ENCODE measurements around the gene USP54. TPM values are rescaled to one million over a fixed set of nuclear protein-coding genes. Genes with fewer than 3 reads are reported as not detected.

The USP54 gene
- polyA plus RNA-seq, 1 of the 3 experiments (the other 2 are of a cell fraction), result 6.5 TPM

GRCh38 chr10:73503037-73503436 is 88.1 kb downstream of the USP54 start:
- peaks cover 22% of the 10 kb centered on the region for H3F3A ChIP-seq (replicated peaks; ENCODE audit: insufficient read depth)
- CTCF ChIA-PET, result interaction anchor here (0.8 kb wide), 1 partner anchor 87 kb away, joined by 3 read pairs; no protein-coding TSS in a partner anchor
- DNase-seq, result no peak
- H3K9me2 ChIP-seq, result no peaks in the 10 kb centered on the region
- no peak overlapping the region for H3K4me2 ChIP-seq
- no peak overlapping the region for H2AFZ ChIP-seq (ENCODE audit: low read depth)
- 0 out of 4 replicates have a peak, but pooled peaks cover 0 to 7% of the 10 kb centered on the region in 2 experiments for H3K4me1 ChIP-seq (ENCODE audit: control insufficient read depth in 1 of 2, insufficient read depth in 2 of 2, low read depth in 1 of 2, low read length in 1 of 2)
- H3K9me3 ChIP-seq, result no peaks in the 10 kb centered on the region
- no peaks in the 10 kb centered on the region for H4K20me1 ChIP-seq (ENCODE audit: insufficient read depth)
- H3K4me3 ChIP-seq (ENCODE audit: low read depth in 2 of 2, low read length in 1 of 2), result no peak overlapping the region
- 97% methylated on average over 1 of the region's 1 CpG for WGBS (ENCODE audit: low lambda C conversion rate)
- TF ChIP-seq FOXJ3 (CRISPR knock-in tag; IDR thresholded peaks at IDR 0.05) (no peak), SIN3A (IDR thresholded peaks at IDR 0.05; ENCODE audit: borderline replicate concordance, low read depth, low read length) (no peak), MEF2A (IDR thresholded peaks at IDR 0.05; ENCODE audit: borderline replicate concordance, low read depth) (no peak), RAD21 (IDR thresholded peaks at IDR 0.05; ENCODE audit: low read length) (no peak), NRF1 (IDR thresholded peaks at IDR 0.05; ENCODE audit: low read depth, low read length) (no peak), USF2 (IDR thresholded peaks at IDR 0.05; ENCODE audit: borderline replicate concordance, low read depth, low read length) (no peak), JUND (IDR thresholded peaks at IDR 0.05) (no peak), TAF1 (IDR thresholded peaks at IDR 0.05; ENCODE audit: borderline replicate concordance, low read depth, low read length) (no peak), ELF1 (IDR thresholded peaks at IDR 0.05) (no peak), FOXM1 (IDR thresholded peaks at IDR 0.05; ENCODE audit: low read depth) (no peak), YY1 (IDR thresholded peaks at IDR 0.05; ENCODE audit: low read depth) (no peak), NFIC (IDR thresholded peaks at IDR 0.05; ENCODE audit: borderline replicate concordance) (no peak), GATA2 (CRISPR knock-in tag; IDR thresholded peaks at IDR 0.05) (no peak), EZH2phosphoT487 (IDR thresholded peaks at IDR 0.05; ENCODE audit: borderline replicate concordance, low read depth) (no peak), MAX (IDR thresholded peaks at IDR 0.05; ENCODE audit: low read depth) (no peak)
- TF ChIP-seq, protein P1, sequence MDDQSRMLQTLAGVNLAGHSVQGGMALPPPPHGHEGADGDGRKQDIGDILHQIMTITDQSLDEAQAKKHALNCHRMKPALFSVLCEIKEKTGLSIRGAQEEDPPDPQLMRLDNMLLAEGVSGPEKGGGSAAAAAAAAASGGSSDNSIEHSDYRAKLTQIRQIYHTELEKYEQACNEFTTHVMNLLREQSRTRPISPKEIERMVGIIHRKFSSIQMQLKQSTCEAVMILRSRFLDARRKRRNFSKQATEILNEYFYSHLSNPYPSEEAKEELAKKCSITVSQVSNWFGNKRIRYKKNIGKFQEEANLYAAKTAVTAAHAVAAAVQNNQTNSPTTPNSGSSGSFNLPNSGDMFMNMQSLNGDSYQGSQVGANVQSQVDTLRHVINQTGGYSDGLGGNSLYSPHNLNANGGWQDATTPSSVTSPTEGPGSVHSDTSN (IDR thresholded peaks at IDR 0.05), result no peak
- H3K9ac ChIP-seq, result no peak overlapping the region
- POLR2A ChIA-PET, result no interaction called here
- no peak overlapping the region for H3K27ac ChIP-seq (ENCODE audit: low read depth in 2 of 2, low read length in 1 of 2)
- no peaks in the 10 kb centered on the region for H3K27me3 ChIP-seq (ENCODE audit: insufficient read depth)
- peaks cover 8 to 12% of the 10 kb centered on the region in 2 experiments for H3K36me3 ChIP-seq (replicated peaks in 1 of 2; ENCODE audit: control insufficient read depth in 1 of 2, insufficient read depth in 2 of 2, low read length in 1 of 2)
- no peaks in the 10 kb centered on the region for H3K79me2 ChIP-seq (ENCODE audit: insufficient read depth)

- ChIA-PET POLR2A (no interaction called here), CTCF (no interaction called here)
- Histone ChIP-seq H4K20me1 (ENCODE audit: insufficient read depth) (no peaks in the 10 kb centered on the region), H3K9me2 (no peaks in the 10 kb centered on the region), H3K9ac (0 out of 2 replicates have a peak overlapping the region, but pooled peaks have one; percentile 20), H3K4me3 (ENCODE audit: low read depth in 2 of 2, low read length in 1 of 2) (no peak overlapping the region), H2AFZ (ENCODE audit: low read depth) (0 out of 2 replicates have a peak overlapping the region, but pooled peaks have one; percentile 26), H3K4me2 (0 out of 2 replicates have a peak overlapping the region, but pooled peaks have one; percentile 29), H3K4me1 (ENCODE audit: control insufficient read depth in 1 of 2, insufficient read depth in 2 of 2, low read depth in 1 of 2, low read length in 1 of 2) (peaks cover under 1 to 8% of the 10 kb centered on the region in 2 experiments; a peak in 3 of 4 replicates), H3K79me2 (ENCODE audit: insufficient read depth) (peaks cover 3% of the 10 kb centered on the region), H3K27me3 (ENCODE audit: insufficient read depth) (no peaks in the 10 kb centered on the region), H3K36me3 (replicated peaks in 1 of 2; ENCODE audit: control insufficient read depth in 1 of 2, insufficient read depth in 2 of 2, low read length in 1 of 2) (peaks cover 8 to 12% of the 10 kb centered on the region in 2 experiments), H3K27ac (ENCODE audit: low read depth in 2 of 2, low read length in 1 of 2) (peak overlapping the region in 1 of 2 experiments; percentile 64; a peak in 2 of 4 replicates), H3F3A (replicated peaks; ENCODE audit: insufficient read depth) (peaks cover 18% of the 10 kb centered on the region), H3K9me3 (no peaks in the 10 kb centered on the region)
- 0 out of 2 replicates have a peak, but pooled peaks have one; percentile 18 for TF ChIP-seq ELF1 (IDR thresholded peaks at IDR 0.05)
- TF ChIP-seq FOSL2 (IDR thresholded peaks at IDR 0.05; ENCODE audit: borderline replicate concordance, low read depth), result peak; percentile 11; the same call in 1 of the 2 replicates
- TF ChIP-seq USF1 (IDR thresholded peaks at IDR 0.05; ENCODE audit: borderline replicate concordance, low read depth), result no peak
- TF ChIP-seq EZH2phosphoT487 (IDR thresholded peaks at IDR 0.05; ENCODE audit: borderline replicate concordance, low read depth), result no peak
- TF ChIP-seq RCOR1 (IDR thresholded peaks at IDR 0.05; ENCODE audit: low read length), result no peak
- TF ChIP-seq JUND (IDR thresholded peaks at IDR 0.05), result no peak
- DNase-seq, result no peak
Observed at GRCh38 chr10:73501651-73502050, 89.5 kb downstream of the USP54 start.
